Mucosa of descending colon (tissue), 3 donors: Measurements from ENCODE around the gene SMC6. TPM values are rescaled to one million over a fixed set of nuclear protein-coding genes. Genes with fewer than 3 reads are reported as not detected.

Experiments used
- ATAC-seq: fragments of 200-7000 bp; cut with Tn5 transposase; one replicate; pipeline ENCODE4 v1.9.1; 2020; ENCODE audit warnings: mild to moderate bottlenecking, moderate library complexity
- DNase-seq, 3 donors: peaks; one replicate each; pipeline ENCODE4 v3.0.0-alpha.2; 2020
- H3K36me3 ChIP-seq: fragments of 200-600 bp; one replicate; pipeline ENCODE4 v1.8.0; 2021; ENCODE audit warnings: low read depth, mild to moderate bottlenecking
- H3K4me1 ChIP-seq: fragments of 200-600 bp; one replicate; pipeline ENCODE4 v1.8.0; 2021; ENCODE audit warnings: low read depth, mild to moderate bottlenecking
- H3K4me3 ChIP-seq: fragments of 200-600 bp; one replicate; pipeline ENCODE4 v1.8.0; 2021; ENCODE audit warnings: mild to moderate bottlenecking
- H3K9me3 ChIP-seq: fragments of 200-600 bp; one replicate; pipeline ENCODE4 v1.8.0; 2021; ENCODE audit warnings: mild to moderate bottlenecking
- CTCF ChIP-seq: fragments of 200-600 bp; IDR thresholded peaks from one replicate; pipeline ENCODE4 v1.8.0; 2022; ENCODE audit warnings: antibody characterized with exemption, mild to moderate bottlenecking
- intact Hi-C, 2 donors: fragments of 100-400 bp; cut with DNase I in 1 of 2; cut with micrococcal nuclease in 1 of 2; formaldehyde crosslinking; loops; one replicate each; pipeline versions ENCODE4 v1.11.0 to v1.11.1; 2022; cut with DNase I, micrococcal nuclease
- total RNA-seq, 3 donors: library from RNA; stranded (reverse); fragmentation: NEBNext Ultra II Directional in 2 of 3; extraction: Animal tissue kit (Norgen Biotek cat#: 25700) in 2 of 3; gene quantifications; one replicate each; pipeline versions ENCODE4 v1.2.1 to v1.2.4, GENCODE V29; 2021 to 2023
- donor health status: DM: no; HTN: no; CAD: no; lungs with moderate emphysema.
- donor health status: DM: no; HTN: no; CAD: no.
- donor health status: DM: no; HTN: yes; CAD: no.

SMC6 gene
- total RNA-seq, 3 donors from 2014 or later: 18.1 to 24.8 (median 22.9) TPM

- no peaks in the 10 kb centered on the region for H3K9me3 ChIP-seq
- no peak for TF ChIP-seq CTCF
- DNase-seq (no peak), ATAC-seq (no peak)
- no peaks in the 10 kb centered on the region for H3K36me3 ChIP-seq
- no peak overlapping the region for H3K4me3 ChIP-seq
- H3K4me1 ChIP-seq: no peaks in the 10 kb centered on the region
- intact Hi-C loops: no loop called here
Measured at GRCh38 chr2:17667898-17668297, 85.7 kb downstream of the SMC6 start.

- TF ChIP-seq CTCF: no peak
- intact Hi-C loops: no loop called here
- H3K9me3 ChIP-seq: no peaks in the 10 kb centered on the region
- H3K4me3 ChIP-seq: no peak overlapping the region
- H3K36me3 ChIP-seq: no peaks in the 10 kb centered on the region
- DNase-seq (no peak), ATAC-seq (no peak)
- no peaks in the 10 kb centered on the region for H3K4me1 ChIP-seq
Measured at GRCh38 chr2:17664534-17664933, 89.1 kb downstream of the SMC6 start.

- no peak for TF ChIP-seq CTCF
- Histone ChIP-seq H3K36me3 (no peaks in the 10 kb centered on the region), H3K4me3 (no peak overlapping the region), H3K4me1 (no peaks in the 10 kb centered on the region), H3K9me3 (no peaks in the 10 kb centered on the region)
- intact Hi-C loops: no loop called here
- ATAC-seq (no peak), DNase-seq (no peak)
Measured at GRCh38 chr2:17662723-17663122, 90.9 kb downstream of the SMC6 start.

- intact Hi-C loops: no loop called here
- DNase-seq: no peak
- ATAC-seq: no peak
Measured at GRCh38 chr2:17661460-17661859, 92.2 kb downstream of the SMC6 start.

GRCh38 chr2:17660219-17660618 lies 93.4 kb downstream of the SMC6 start:
- Histone ChIP-seq H3K4me3 (no peak overlapping the region), H3K36me3 (no peaks in the 10 kb centered on the region), H3K9me3 (no peaks in the 10 kb centered on the region), H3K4me1 (no peaks in the 10 kb centered on the region)
- no peak for ATAC-seq
- TF ChIP-seq CTCF: no peak
- DNase-seq: no peak
- intact Hi-C loops: no loop called here

More at GRCh38 chr2:17661460-17661859, 92.2 kb downstream of the SMC6 start:
- H3K4me1 ChIP-seq: no peaks in the 10 kb centered on the region
- H3K9me3 ChIP-seq: no peaks in the 10 kb centered on the region
- H3K36me3 ChIP-seq: no peaks in the 10 kb centered on the region
- no peak for TF ChIP-seq CTCF
- H3K4me3 ChIP-seq: no peak overlapping the region

GRCh38 chr2:17658251-17658843 lies 95.3 kb downstream of the SMC6 start:
- no peak for ATAC-seq
- no peak for TF ChIP-seq CTCF
- DNase-seq: no peak
- no peaks in the 10 kb centered on the region for H3K9me3 ChIP-seq
- H3K36me3 ChIP-seq: no peaks in the 10 kb centered on the region
- H3K4me1 ChIP-seq: no peaks in the 10 kb centered on the region
- no peak overlapping the region for H3K4me3 ChIP-seq
- intact Hi-C loops: no loop called here
